Measurements from ENCODE around the gene KIAA1217.

DNA sequence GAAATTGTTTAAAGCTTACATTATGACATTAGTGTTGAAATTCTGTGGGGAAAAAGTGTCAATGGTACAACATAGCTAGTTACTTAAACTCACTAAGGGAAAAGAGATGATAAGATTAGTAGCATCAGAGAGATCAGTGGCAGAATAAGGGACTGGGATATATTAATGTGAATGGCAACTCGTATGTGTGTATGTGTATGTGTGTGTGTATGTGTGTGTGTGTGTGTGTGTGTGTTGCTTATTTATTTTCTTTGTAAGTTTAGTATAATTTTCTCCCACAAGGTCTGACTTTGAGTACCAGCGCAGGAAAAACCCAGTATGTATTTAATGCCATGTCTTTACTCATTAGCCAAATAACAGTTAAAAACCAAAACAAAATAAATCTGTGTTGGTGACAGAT lies 258.7 kb downstream of the KIAA1217 start:
- TF ChIP-seq POLR2AphosphoS5 (IDR thresholded peaks at IDR 0.05) (no peak), POLR2A (IDR thresholded peaks at IDR 0.05) (no peak)
- TF ChIP-seq, protein P1, sequence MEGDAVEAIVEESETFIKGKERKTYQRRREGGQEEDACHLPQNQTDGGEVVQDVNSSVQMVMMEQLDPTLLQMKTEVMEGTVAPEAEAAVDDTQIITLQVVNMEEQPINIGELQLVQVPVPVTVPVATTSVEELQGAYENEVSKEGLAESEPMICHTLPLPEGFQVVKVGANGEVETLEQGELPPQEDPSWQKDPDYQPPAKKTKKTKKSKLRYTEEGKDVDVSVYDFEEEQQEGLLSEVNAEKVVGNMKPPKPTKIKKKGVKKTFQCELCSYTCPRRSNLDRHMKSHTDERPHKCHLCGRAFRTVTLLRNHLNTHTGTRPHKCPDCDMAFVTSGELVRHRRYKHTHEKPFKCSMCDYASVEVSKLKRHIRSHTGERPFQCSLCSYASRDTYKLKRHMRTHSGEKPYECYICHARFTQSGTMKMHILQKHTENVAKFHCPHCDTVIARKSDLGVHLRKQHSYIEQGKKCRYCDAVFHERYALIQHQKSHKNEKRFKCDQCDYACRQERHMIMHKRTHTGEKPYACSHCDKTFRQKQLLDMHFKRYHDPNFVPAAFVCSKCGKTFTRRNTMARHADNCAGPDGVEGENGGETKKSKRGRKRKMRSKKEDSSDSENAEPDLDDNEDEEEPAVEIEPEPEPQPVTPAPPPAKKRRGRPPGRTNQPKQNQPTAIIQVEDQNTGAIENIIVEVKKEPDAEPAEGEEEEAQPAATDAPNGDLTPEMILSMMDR (IDR thresholded peaks at IDR 0.05), result no peak

Data from prostate gland (tissue), 2 donors.